Sigmoid colon (tissue), 7 donors: Measurements from ENCODE around the gene PDE4D. TPM values are rescaled to one million over a fixed set of nuclear protein-coding genes. Genes with fewer than 3 reads are reported as not detected.

Source experiments
- DNase-seq: peaks from one replicate; pipeline ENCODE4 v3.0.0-alpha.2; 2019
- H3K27ac ChIP-seq, 4 donors: fragments of 200-600 bp; sonication (generic); one replicate each; pipeline ENCODE4 v1.5.1; 2016 to 2019; ENCODE audit warnings: mild to moderate bottlenecking in 1 of 4
- H3K27me3 ChIP-seq, 3 donors: fragments of 200-600 bp; sonication (generic); one replicate each; pipeline ENCODE4 v1.5.1; 2019; ENCODE audit warnings: mild to moderate bottlenecking in 1 of 3
- H3K36me3 ChIP-seq, 4 donors: fragments of 200-600 bp; sonication (generic); one replicate each; pipeline ENCODE4 v1.5.1; 2016 to 2019
- H3K4me1 ChIP-seq, 4 donors: fragments of 200-600 bp; sonication (generic); one replicate each; pipeline ENCODE4 v1.5.1; 2017 to 2019
- H3K4me3 ChIP-seq, 4 donors: fragments of 200-600 bp; sonication (generic); one replicate each; pipeline ENCODE4 v1.5.1; 2017 to 2019; ENCODE audit warnings: mild to moderate bottlenecking in 2 of 4, moderate library complexity in 1 of 4
- H3K9me3 ChIP-seq, 4 donors: fragments of 200-600 bp in 3 of 4; sonication (generic) in 3 of 4; one replicate each; pipeline versions ENCODE4 v1.5.1 to v1.6.1; 2013 to 2019
- EP300 ChIP-seq, 4 donors: sonication (generic); formaldehyde crosslinking; IDR thresholded peaks; one replicate each; pipeline ENCODE4 v1.6.1; 2017; ENCODE audit warnings: antibody characterized with exemption in 4 of 4
- POLR2A ChIP-seq, 2 donors: fragments of 450-650 bp; IDR thresholded peaks; one replicate each; pipeline ENCODE4 v1.6.1; 2016; ENCODE audit warnings: antibody characterized with exemption in 2 of 2, mild to moderate bottlenecking in 2 of 2, moderate library complexity in 2 of 2
- POLR2AphosphoS5 ChIP-seq, 4 donors: sonication (generic); formaldehyde crosslinking; IDR thresholded peaks; one replicate each; pipeline ENCODE4 v1.6.1; 2017; ENCODE audit warnings: antibody characterized with exemption in 4 of 4
- WGBS, 2 donors: extraction: QIAGEN DNeasy Blood & Tissue Kit; methylation state at CpG; one replicate each; pipeline ENCODE4 v1.1.7; 2013; 5-methylcytosine and 5-hydroxymethylcytosine counted together
- intact Hi-C: fragments of 100-400 bp; cut with DNase I; formaldehyde crosslinking; loops from one replicate; pipeline ENCODE4 v1.15.1; 2023
- polyA plus RNA-seq, 3 donors: library from polyadenylated mRNA; stranded (reverse); fragments of 200-250 nt; gene quantifications; one replicate each; pipeline ENCODE4 v1.2.3, GENCODE V29; 2013
- total RNA-seq, 4 donors: library from RNA; depleted of rRNA; stranded (reverse); fragments of >200 nt; gene quantifications; one replicate each; pipeline ENCODE4 v1.1.0, GENCODE V29; 2016
- TF ChIP-seq, protein P1 (sequence below), 4 experiments: fragments of 450-650 bp in 3 of 4; fragments of 200-600 bp in 1 of 4; IDR thresholded peaks; one replicate each; pipeline ENCODE4 v1.5.1; 2016 to 2019; ENCODE audit warnings: antibody characterized with exemption in 4 of 4, mild to moderate bottlenecking in 3 of 4, moderate library complexity in 2 of 4
- donor health status: healthy with polysubstance abuse.
- donor health status: Bipolar disorder and iron deficiency.
- donor health status: healthy.

PDE4D gene
- total and polyA plus RNA-seq, 7 donors, result 6.0 to 289 (median 169) TPM

GRCh38 chr5:59486508-59486907, 407.0 kb downstream of the PDE4D start:
- Histone ChIP-seq H3K36me3 (no peaks in the 10 kb centered on the region), H3K27ac (no peak overlapping the region), H3K4me1 (peaks cover 0 to 61% (median 38%) of the 10 kb centered on the region in 4 donors), H3K27me3 (no peaks in the 10 kb centered on the region), H3K9me3 (no peaks in the 10 kb centered on the region), H3K4me3 (no peak overlapping the region)
- no peak for DNase-seq
- intact Hi-C loops, result no loop called here
- TF ChIP-seq, protein P1, sequence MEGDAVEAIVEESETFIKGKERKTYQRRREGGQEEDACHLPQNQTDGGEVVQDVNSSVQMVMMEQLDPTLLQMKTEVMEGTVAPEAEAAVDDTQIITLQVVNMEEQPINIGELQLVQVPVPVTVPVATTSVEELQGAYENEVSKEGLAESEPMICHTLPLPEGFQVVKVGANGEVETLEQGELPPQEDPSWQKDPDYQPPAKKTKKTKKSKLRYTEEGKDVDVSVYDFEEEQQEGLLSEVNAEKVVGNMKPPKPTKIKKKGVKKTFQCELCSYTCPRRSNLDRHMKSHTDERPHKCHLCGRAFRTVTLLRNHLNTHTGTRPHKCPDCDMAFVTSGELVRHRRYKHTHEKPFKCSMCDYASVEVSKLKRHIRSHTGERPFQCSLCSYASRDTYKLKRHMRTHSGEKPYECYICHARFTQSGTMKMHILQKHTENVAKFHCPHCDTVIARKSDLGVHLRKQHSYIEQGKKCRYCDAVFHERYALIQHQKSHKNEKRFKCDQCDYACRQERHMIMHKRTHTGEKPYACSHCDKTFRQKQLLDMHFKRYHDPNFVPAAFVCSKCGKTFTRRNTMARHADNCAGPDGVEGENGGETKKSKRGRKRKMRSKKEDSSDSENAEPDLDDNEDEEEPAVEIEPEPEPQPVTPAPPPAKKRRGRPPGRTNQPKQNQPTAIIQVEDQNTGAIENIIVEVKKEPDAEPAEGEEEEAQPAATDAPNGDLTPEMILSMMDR (IDR thresholded peaks at IDR 0.05), result no peak
- TF ChIP-seq EP300 (IDR thresholded peaks at IDR 0.05) (no peak), POLR2A (IDR thresholded peaks at IDR 0.05) (no peak), POLR2AphosphoS5 (IDR thresholded peaks at IDR 0.05) (no peak)
- 92 to 94% methylated on average over 2 of the region's 2 CpGs for WGBS, 2 donors

- TF ChIP-seq EP300 (IDR thresholded peaks at IDR 0.05), result no peak
- TF ChIP-seq, protein P1 (IDR thresholded peaks at IDR 0.05), result no peak
- no peak for TF ChIP-seq POLR2A (IDR thresholded peaks at IDR 0.05)
- no peak for TF ChIP-seq POLR2AphosphoS5 (IDR thresholded peaks at IDR 0.05)
- Histone ChIP-seq H3K9me3 (no peaks in the 10 kb centered on the region), H3K27ac (peak overlapping the region in 1 of 4 donors; percentile 11), H3K36me3 (no peaks in the 10 kb centered on the region), H3K27me3 (no peaks in the 10 kb centered on the region), H3K4me3 (no peak overlapping the region), H3K4me1 (peaks cover 0 to 61% (median 38%) of the 10 kb centered on the region in 4 donors)
- intact Hi-C loops, result no loop called here
- no peak for DNase-seq
- WGBS, 2 donors, result 67 to 77% methylated on average over 2 of the region's 2 CpGs
These were observed 407.7 kb downstream of the PDE4D start for GRCh38 chr5:59485629-59486439.

DNA sequence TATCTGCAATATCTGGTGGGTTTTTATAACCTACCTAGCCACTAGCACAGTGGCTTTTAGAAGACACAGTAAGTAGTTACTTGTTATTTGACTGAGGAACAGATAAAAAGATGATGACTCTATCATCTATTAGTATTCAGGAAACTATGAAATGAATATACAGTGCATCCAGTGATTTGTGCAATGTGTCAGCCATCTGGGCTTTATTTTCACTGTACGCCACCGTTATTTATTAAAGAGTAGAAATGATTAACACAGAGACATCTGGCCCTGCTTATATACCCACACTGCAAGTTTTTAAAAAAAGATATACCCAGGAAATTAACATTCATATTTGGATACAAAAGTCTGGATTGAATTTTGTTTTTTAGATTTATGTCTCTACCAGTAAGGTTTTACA, 408.4 kb downstream of the PDE4D start:
- WGBS, 2 donors, result 86 to 90% methylated on average over 2 of the region's 2 CpGs
- H3K36me3 ChIP-seq, result no peaks in the 10 kb centered on the region
- no peak overlapping the region for H3K4me3 ChIP-seq
- DNase-seq, result no peak
- intact Hi-C loops, result no loop called here
- TF ChIP-seq POLR2A (IDR thresholded peaks at IDR 0.05), result no peak
- TF ChIP-seq, protein P1 (IDR thresholded peaks at IDR 0.05), result no peak
- no peak for TF ChIP-seq POLR2AphosphoS5 (IDR thresholded peaks at IDR 0.05)
- no peak for TF ChIP-seq EP300 (IDR thresholded peaks at IDR 0.05)
- H3K27ac ChIP-seq, result no peak overlapping the region
- H3K4me1 ChIP-seq, result peaks cover 0 to 61% (median 38%) of the 10 kb centered on the region in 4 donors
- no peaks in the 10 kb centered on the region for H3K27me3 ChIP-seq
- no peaks in the 10 kb centered on the region for H3K9me3 ChIP-seq

DNA sequence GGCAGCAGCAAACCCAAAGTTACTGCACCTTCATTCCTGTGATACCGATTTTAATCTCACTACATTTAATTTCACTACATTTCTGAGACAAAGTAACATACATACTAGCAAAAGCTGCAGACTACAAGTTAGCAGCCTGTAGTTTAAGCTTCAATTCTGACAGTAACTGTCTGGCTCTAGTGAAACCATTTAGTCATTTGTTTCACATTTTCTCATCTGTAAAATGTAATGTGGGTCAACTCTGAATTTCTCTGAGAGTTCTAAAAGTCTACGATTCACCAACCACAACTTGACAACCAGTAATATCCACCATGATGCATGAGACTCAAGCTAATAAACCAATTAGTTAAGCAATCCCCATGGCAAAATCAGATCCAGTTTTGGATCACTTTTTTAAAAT, 408.9 kb downstream of the PDE4D start:
- 64 to 84% methylated on average over 2 of the region's 2 CpGs for WGBS, 2 donors
- no peak for DNase-seq
- intact Hi-C loops, result no loop called here

More for the DNA sequence above, 408.9 kb downstream of the PDE4D start:
- TF ChIP-seq POLR2A (IDR thresholded peaks at IDR 0.05), result no peak
- no peak for TF ChIP-seq POLR2AphosphoS5 (IDR thresholded peaks at IDR 0.05)
- TF ChIP-seq, protein P1 (IDR thresholded peaks at IDR 0.05), result no peak
- no peak for TF ChIP-seq EP300 (IDR thresholded peaks at IDR 0.05)
- peak overlapping the region in 1 of 4 donors; percentile 6 for H3K27ac ChIP-seq
- peaks cover 0 to 61% (median 38%) of the 10 kb centered on the region in 4 donors for H3K4me1 ChIP-seq
- H3K36me3 ChIP-seq, result no peaks in the 10 kb centered on the region
- no peaks in the 10 kb centered on the region for H3K27me3 ChIP-seq
- no peak overlapping the region for H3K4me3 ChIP-seq
- H3K9me3 ChIP-seq, result no peaks in the 10 kb centered on the region
